ENCODE measurements around the gene FAM78B.

Gene FAM78B

GRCh38 chr1:166182281-166182680, 15.5 kb upstream of the FAM78B start:
- Histone ChIP-seq H3K27me3 (ENCODE audit: insufficient read depth, low read length) (no peaks in the 10 kb centered on the region), H3K4me1 (ENCODE audit: insufficient read depth, low read length) (peaks cover 4% of the 10 kb centered on the region; the same call in 1 of the 2 replicates), H3K36me3 (ENCODE audit: insufficient read depth, low read length) (no peaks in the 10 kb centered on the region), H3K9ac (ENCODE audit: low read depth, low read length) (no peak overlapping the region), H3K9me3 (ENCODE audit: insufficient read depth, low read depth, low read length) (no peaks in the 10 kb centered on the region), H3K4me3 (ENCODE audit: low read length) (no peak overlapping the region), H3K27ac (ENCODE audit: low read depth, low read length) (no peak overlapping the region)
- 91% methylated on average over 2 of the region's 2 CpGs for WGBS

GRCh38 chr1:166176416-166176815, 9.6 kb upstream of the FAM78B start:
- peaks cover 6% of the 10 kb centered on the region for H3K4me1 ChIP-seq (ENCODE audit: insufficient read depth, low read length)
- no peaks in the 10 kb centered on the region for H3K9me3 ChIP-seq (ENCODE audit: insufficient read depth, low read depth, low read length)
- WGBS, result 89% methylated on average over 2 of the region's 2 CpGs
- H3K4me3 ChIP-seq (ENCODE audit: low read length), result no peak overlapping the region
- H3K36me3 ChIP-seq (ENCODE audit: insufficient read depth, low read length), result no peaks in the 10 kb centered on the region
- no peaks in the 10 kb centered on the region for H3K27me3 ChIP-seq (ENCODE audit: insufficient read depth, low read length)
- H3K27ac ChIP-seq (ENCODE audit: low read depth, low read length), result no peak overlapping the region
- H3K9ac ChIP-seq (ENCODE audit: low read depth, low read length), result no peak overlapping the region

- H3K9ac ChIP-seq (ENCODE audit: low read depth, low read length), result no peak overlapping the region
- H3K36me3 ChIP-seq (ENCODE audit: insufficient read depth, low read length), result no peaks in the 10 kb centered on the region
- H3K4me1 ChIP-seq (ENCODE audit: insufficient read depth, low read length), result peaks cover 6% of the 10 kb centered on the region
- H3K4me3 ChIP-seq (ENCODE audit: low read length), result no peak overlapping the region
- H3K27me3 ChIP-seq (ENCODE audit: insufficient read depth, low read length), result no peaks in the 10 kb centered on the region
- H3K9me3 ChIP-seq (ENCODE audit: insufficient read depth, low read depth, low read length), result no peaks in the 10 kb centered on the region
- no peak overlapping the region for H3K27ac ChIP-seq (ENCODE audit: low read depth, low read length)
Measured at GRCh38 chr1:166175032-166175431, 8.2 kb upstream of the FAM78B start.

DNA sequence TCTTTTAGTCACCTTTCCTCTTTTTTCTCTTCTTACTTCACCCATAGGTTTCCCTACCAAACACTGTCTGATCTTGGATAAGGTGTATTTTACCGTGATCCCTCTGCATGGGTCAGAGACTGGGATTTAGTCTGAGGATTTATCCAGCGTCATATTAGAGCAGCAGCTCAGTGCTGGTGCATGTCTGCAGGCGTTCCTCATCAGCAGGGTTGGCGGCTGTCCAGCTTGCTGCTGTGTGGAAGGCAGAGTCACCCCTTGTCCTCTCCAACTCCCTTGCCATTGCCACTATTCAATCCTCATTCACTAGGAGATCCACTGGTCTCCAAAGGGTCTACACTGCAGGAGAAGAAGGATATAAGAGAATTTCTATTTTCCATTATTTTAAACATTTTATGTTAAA, 7.3 kb upstream of the FAM78B start:
- Histone ChIP-seq H3K4me3 (ENCODE audit: low read length) (no peak overlapping the region), H3K4me1 (ENCODE audit: insufficient read depth, low read length) (peaks cover 10% of the 10 kb centered on the region), H3K9me3 (ENCODE audit: insufficient read depth, low read depth, low read length) (no peaks in the 10 kb centered on the region), H3K36me3 (ENCODE audit: insufficient read depth, low read length) (no peaks in the 10 kb centered on the region), H3K27me3 (ENCODE audit: insufficient read depth, low read length) (no peaks in the 10 kb centered on the region), H3K9ac (ENCODE audit: low read depth, low read length) (no peak overlapping the region), H3K27ac (ENCODE audit: low read depth, low read length) (no peak overlapping the region)
- 94% methylated on average over 4 of the region's 4 CpGs for WGBS

- WGBS, result 93% methylated on average over 2 of the region's 2 CpGs
- no peaks in the 10 kb centered on the region for H3K9me3 ChIP-seq (ENCODE audit: insufficient read depth, low read depth, low read length)
- no peak overlapping the region for H3K9ac ChIP-seq (ENCODE audit: low read depth, low read length)
- H3K36me3 ChIP-seq (ENCODE audit: insufficient read depth, low read length), result no peaks in the 10 kb centered on the region
- H3K27me3 ChIP-seq (ENCODE audit: insufficient read depth, low read length), result peaks cover 14% of the 10 kb centered on the region; the same call in 1 of the 2 replicates
- no peak overlapping the region for H3K4me3 ChIP-seq (ENCODE audit: low read length)
- H3K27ac ChIP-seq (ENCODE audit: low read depth, low read length), result no peak overlapping the region
- H3K4me1 ChIP-seq (ENCODE audit: insufficient read depth, low read length), result peaks cover 19% of the 10 kb centered on the region
Measured at GRCh38 chr1:166172106-166172505, 5.3 kb upstream of the FAM78B start.

- H3K4me1 ChIP-seq (ENCODE audit: insufficient read depth, low read length), result peaks cover 19% of the 10 kb centered on the region
- no peak overlapping the region for H3K9ac ChIP-seq (ENCODE audit: low read depth, low read length)
Measured at GRCh38 chr1:166170726-166171125, 3.9 kb upstream of the FAM78B start.

GRCh38 chr1:166170075-166170474, 3.3 kb upstream of the FAM78B start:
- H3K36me3 ChIP-seq (ENCODE audit: insufficient read depth, low read length), result no peaks in the 10 kb centered on the region
- 83% methylated on average over 2 of the region's 2 CpGs for WGBS
- no peak overlapping the region for H3K9ac ChIP-seq (ENCODE audit: low read depth, low read length)
- peaks cover 29% of the 10 kb centered on the region for H3K27me3 ChIP-seq (ENCODE audit: insufficient read depth, low read length)
- H3K27ac ChIP-seq (ENCODE audit: low read depth, low read length), result no peak overlapping the region
- no peaks in the 10 kb centered on the region for H3K9me3 ChIP-seq (ENCODE audit: insufficient read depth, low read depth, low read length)
- peaks cover 19% of the 10 kb centered on the region for H3K4me1 ChIP-seq (ENCODE audit: insufficient read depth, low read length)
- no peak overlapping the region for H3K4me3 ChIP-seq (ENCODE audit: low read length)

More at GRCh38 chr1:166170726-166171125, 3.9 kb upstream of the FAM78B start:
- WGBS, result 90% methylated on average over 2 of the region's 2 CpGs
- Histone ChIP-seq H3K4me3 (ENCODE audit: low read length) (no peak overlapping the region), H3K27ac (ENCODE audit: low read depth, low read length) (no peak overlapping the region), H3K9me3 (ENCODE audit: insufficient read depth, low read depth, low read length) (no peaks in the 10 kb centered on the region), H3K27me3 (ENCODE audit: insufficient read depth, low read length) (peaks cover 22% of the 10 kb centered on the region), H3K36me3 (ENCODE audit: insufficient read depth, low read length) (no peaks in the 10 kb centered on the region)

DNA sequence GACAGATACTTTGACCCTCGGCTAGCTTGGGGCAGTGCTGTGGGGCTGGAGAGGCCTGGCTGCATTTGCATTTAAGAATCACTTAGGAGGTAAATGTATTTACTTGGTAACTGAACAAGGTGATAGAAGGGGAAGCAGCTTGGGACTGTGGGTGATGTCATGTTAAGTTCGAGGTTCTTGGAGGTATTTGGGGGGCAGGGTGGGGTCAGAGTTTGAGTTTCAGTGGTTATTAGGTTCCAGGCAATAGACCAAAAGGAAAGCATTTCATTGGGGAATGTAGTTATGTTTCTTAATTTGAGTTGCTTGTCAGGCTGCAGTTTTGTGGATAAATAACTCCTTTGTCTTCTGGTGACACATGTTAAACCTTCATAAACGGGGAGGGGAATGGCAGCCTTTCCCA, 2.4 kb upstream of the FAM78B start:
- 79% methylated on average over 3 of the region's 3 CpGs for WGBS
- Histone ChIP-seq H3K9me3 (ENCODE audit: insufficient read depth, low read depth, low read length) (no peaks in the 10 kb centered on the region), H3K36me3 (ENCODE audit: insufficient read depth, low read length) (no peaks in the 10 kb centered on the region), H3K27ac (ENCODE audit: low read depth, low read length) (no peak overlapping the region), H3K4me1 (ENCODE audit: insufficient read depth, low read length) (peaks cover 22% of the 10 kb centered on the region), H3K9ac (ENCODE audit: low read depth, low read length) (no peak overlapping the region), H3K4me3 (ENCODE audit: low read length) (no peak overlapping the region), H3K27me3 (ENCODE audit: insufficient read depth, low read length) (peaks cover 38% of the 10 kb centered on the region)

DNA sequence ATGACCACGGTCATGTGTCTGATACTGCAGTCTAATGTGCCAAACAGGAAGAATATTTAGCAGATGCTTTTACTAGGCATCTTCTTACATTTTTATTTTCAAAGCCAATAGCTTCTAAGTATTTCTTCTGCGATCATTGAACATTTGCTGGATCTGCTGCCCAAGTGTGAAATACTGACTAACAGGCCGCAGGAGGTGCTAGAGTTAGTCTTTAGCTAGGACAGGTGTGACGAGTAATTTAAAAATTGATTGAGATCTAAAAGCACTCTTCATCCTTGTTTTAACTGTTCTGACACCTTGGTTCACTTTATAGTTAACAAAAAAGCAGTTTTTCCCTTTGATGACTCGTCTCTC, 748 bp upstream of the FAM78B start:
- Histone ChIP-seq H3K27ac (ENCODE audit: low read depth, low read length) (no peak overlapping the region), H3K4me1 (ENCODE audit: insufficient read depth, low read length) (peaks cover 16% of the 10 kb centered on the region), H3K9me3 (ENCODE audit: insufficient read depth, low read depth, low read length) (no peaks in the 10 kb centered on the region), H3K9ac (ENCODE audit: low read depth, low read length) (no peak overlapping the region), H3K27me3 (ENCODE audit: insufficient read depth, low read length) (peaks cover 54% of the 10 kb centered on the region), H3K36me3 (ENCODE audit: insufficient read depth, low read length) (no peaks in the 10 kb centered on the region), H3K4me3 (ENCODE audit: low read length) (peak overlapping the region; percentile 65)
- 78% methylated on average over 5 of the region's 5 CpGs for WGBS

DNA sequence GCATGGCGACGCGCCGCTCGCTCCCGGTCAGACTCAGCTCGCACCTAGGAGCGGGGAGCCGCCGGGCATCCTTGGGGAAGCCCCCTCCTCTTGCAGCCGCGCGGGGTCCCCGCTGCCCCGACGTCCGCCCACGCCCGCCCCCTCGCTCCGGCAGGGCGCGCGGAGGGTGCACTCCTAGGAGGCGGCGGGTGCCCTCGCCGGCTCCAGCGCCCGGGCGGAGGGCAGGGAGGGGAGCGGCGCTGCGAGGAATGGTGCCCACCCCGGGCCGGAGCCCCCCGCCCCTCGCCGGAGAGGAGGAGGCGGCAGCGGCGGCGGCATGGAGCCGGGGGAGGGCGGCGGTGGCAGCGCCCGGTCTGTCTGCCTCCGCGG, 488 bp downstream of the FAM78B start:
- no peaks in the 10 kb centered on the region for H3K9me3 ChIP-seq (ENCODE audit: insufficient read depth, low read depth, low read length)
- H3K27me3 ChIP-seq (ENCODE audit: insufficient read depth, low read length), result peaks cover 62% of the 10 kb centered on the region
- H3K4me1 ChIP-seq (ENCODE audit: insufficient read depth, low read length), result peaks cover 16% of the 10 kb centered on the region
- under 1% methylated on average over 50 of the region's 50 CpGs for WGBS
- no peak overlapping the region for H3K9ac ChIP-seq (ENCODE audit: low read depth, low read length)
- peak overlapping the region; percentile 65 for H3K4me3 ChIP-seq (ENCODE audit: low read length)
- H3K27ac ChIP-seq (ENCODE audit: low read depth, low read length), result no peak overlapping the region
- H3K36me3 ChIP-seq (ENCODE audit: insufficient read depth, low read length), result no peaks in the 10 kb centered on the region

DNA sequence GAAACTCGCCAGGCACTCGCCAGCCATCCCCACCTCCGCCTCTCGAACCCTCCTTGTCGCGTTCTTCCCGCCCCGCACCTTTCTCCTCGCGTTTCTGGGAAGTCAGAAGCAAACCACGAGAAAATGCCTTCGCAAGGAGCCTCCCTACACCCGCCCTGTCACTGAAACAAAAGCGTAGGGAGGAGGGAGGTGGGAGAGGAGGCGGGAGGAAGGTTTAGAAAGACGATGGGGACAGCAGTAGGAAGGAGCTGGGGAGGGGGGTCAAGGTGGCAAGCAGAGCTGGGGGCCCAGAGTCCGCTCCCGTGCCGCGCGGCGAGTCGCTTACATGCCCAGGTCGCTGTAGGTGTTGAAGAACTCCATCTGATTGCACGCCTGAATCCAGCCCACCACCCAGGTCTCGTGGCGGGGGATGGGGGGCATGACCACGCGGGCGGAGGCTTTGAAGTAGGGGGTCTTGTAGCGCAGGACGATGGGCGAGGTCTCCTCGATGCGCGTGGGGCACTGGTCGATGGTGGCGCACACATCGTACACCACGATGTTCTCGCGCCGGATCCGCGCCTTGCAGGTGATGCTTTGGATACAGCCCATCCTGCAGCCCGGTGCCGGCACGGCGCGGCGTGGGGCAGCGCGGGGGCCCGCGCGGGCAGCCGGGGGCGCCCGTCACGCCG, 1.0 kb downstream of the FAM78B start:
- no peaks in the 10 kb centered on the region for H3K36me3 ChIP-seq (ENCODE audit: insufficient read depth, low read length)
- no peaks in the 10 kb centered on the region for H3K9me3 ChIP-seq (ENCODE audit: insufficient read depth, low read depth, low read length)
- H3K27me3 ChIP-seq (ENCODE audit: insufficient read depth, low read length), result peaks cover 62% of the 10 kb centered on the region
- no peak overlapping the region for H3K9ac ChIP-seq (ENCODE audit: low read depth, low read length)
- peak overlapping the region; percentile 65 for H3K4me3 ChIP-seq (ENCODE audit: low read length)
- no peak overlapping the region for H3K27ac ChIP-seq (ENCODE audit: low read depth, low read length)
- peaks cover 16% of the 10 kb centered on the region for H3K4me1 ChIP-seq (ENCODE audit: insufficient read depth, low read length)
- under 1% methylated on average over 61 of the region's 61 CpGs for WGBS

All from HUES64 (cell line).